ENCODE data around the gene IL1F10.
A peak's percentile ranks its signal among the peaks of the same experiment; 100 is the strongest.

Gene IL1F10

DNA sequence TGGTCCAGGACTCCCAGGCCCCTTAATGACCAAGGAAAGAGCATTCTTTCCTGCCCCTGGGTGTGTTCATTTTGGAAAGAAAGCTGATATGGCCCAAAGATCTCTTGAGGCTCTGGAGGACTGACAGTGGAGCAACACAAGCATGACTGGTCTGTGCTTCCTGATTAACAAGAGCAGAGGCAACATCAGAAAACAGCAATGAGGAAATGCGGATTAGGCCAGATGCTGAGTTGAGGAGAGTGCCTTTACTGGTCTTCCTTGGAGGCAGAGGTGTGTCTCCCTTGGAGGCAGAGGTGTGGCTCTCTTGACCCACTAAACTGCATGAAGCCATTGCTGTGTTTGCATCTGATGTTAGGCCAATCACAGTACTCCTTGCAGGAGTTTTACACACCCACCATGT lies 35.0 kb upstream of the IL1F10 start:
- no peak overlapping the region for H3K4me3 ChIP-seq (replicated peaks; ENCODE audit: low read depth, low read length)
- no peak for DNase-seq (ENCODE audit: low read depth)
- TF ChIP-seq, protein P1, sequence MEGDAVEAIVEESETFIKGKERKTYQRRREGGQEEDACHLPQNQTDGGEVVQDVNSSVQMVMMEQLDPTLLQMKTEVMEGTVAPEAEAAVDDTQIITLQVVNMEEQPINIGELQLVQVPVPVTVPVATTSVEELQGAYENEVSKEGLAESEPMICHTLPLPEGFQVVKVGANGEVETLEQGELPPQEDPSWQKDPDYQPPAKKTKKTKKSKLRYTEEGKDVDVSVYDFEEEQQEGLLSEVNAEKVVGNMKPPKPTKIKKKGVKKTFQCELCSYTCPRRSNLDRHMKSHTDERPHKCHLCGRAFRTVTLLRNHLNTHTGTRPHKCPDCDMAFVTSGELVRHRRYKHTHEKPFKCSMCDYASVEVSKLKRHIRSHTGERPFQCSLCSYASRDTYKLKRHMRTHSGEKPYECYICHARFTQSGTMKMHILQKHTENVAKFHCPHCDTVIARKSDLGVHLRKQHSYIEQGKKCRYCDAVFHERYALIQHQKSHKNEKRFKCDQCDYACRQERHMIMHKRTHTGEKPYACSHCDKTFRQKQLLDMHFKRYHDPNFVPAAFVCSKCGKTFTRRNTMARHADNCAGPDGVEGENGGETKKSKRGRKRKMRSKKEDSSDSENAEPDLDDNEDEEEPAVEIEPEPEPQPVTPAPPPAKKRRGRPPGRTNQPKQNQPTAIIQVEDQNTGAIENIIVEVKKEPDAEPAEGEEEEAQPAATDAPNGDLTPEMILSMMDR (IDR thresholded peaks at IDR 0.05; ENCODE audit: low read length, missing control alignments) = no peak

DNA sequence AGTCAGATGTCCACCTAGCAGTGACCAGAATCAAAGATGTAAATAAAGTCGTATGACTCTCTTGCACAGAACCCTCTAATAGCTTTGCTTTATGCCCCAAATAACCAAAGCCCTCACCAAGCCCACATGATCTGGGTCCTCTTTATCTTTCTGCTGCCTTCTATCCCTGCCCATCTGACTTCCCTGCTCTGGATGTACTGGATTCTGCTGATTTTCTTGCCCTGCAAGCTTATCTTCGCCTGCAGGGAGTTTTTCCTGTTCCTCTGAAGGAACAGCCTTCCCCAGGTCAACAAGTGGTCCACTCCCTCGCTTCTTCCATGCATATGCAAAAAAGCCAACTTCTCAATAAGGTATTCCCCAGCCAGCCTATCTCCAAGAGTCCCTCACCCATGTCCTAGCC lies 33.8 kb upstream of the IL1F10 start:
- H3K4me3 ChIP-seq (replicated peaks; ENCODE audit: low read depth, low read length) = no peak overlapping the region
- TF ChIP-seq, protein P1 (IDR thresholded peaks at IDR 0.05; ENCODE audit: low read length, missing control alignments) = no peak
- no peak for DNase-seq (ENCODE audit: low read depth)

DNA sequence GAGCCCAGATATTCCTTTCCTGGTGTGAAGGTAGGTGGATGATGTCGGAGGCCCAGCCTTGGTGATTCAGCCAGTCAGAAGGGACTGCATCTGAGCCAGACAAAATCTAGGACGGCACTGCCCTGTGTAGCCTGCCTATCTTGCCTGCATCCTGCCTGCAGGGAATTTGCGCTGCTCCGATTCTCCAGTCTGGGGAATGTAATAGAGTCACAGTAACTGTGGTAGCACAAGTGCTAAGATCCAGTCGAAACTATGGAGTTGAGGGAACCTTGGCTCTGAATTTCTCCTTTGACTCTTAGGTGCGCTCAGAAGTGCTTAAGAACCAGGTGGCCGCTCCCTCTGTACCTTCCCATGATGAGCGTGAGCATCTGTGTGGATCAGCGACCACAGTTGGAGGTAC lies 31.0 kb upstream of the IL1F10 start:
- no peak overlapping the region for H3K4me3 ChIP-seq (replicated peaks; ENCODE audit: low read depth, low read length)
- TF ChIP-seq, protein P1 (IDR thresholded peaks at IDR 0.05; ENCODE audit: low read length, missing control alignments) = no peak
- DNase-seq (ENCODE audit: low read depth) = no peak

DNA sequence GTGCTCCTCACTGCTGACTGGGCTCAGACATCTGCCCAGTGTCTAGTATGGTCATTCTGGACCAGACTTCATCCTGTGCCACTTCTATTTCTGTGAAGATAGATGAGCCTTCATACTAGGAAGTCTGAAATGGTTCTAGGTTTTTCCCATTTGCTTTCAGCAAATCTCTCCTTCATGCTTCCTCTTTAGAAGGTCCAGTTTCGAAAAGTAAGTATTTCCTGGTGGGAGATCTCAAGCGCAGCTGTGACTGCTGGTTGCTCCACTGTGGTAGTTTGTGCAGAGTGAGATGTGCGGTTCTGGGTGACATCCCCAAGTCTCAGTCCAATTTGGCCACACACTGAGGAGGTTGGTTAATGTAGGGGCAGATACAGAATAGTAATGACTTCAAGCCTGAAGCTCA lies 29.5 kb upstream of the IL1F10 start:
- no peak for DNase-seq (ENCODE audit: low read depth)
- TF ChIP-seq, protein P1 (IDR thresholded peaks at IDR 0.05; ENCODE audit: low read length, missing control alignments) = no peak
- H3K4me3 ChIP-seq (replicated peaks; ENCODE audit: low read depth, low read length) = no peak overlapping the region

DNA sequence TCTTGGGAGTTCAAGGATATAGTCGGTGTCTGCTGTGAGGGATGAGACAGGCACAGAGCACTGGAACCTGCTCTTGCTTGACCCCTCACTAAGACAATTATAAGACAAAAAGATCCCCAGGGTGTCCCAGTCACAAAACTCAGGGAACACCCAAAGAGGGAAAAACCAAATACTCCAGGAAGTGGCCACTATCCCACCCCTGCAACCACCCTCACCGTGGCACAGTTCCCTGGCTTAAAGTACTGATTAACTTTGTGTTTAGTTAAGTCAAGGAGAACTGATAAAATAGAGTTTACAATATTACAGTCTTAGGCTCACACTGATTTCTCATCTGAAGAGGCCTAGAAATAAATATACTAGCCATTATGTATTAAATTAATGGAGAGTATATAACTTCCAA lies 28.6 kb upstream of the IL1F10 start:
- no peak for DNase-seq (ENCODE audit: low read depth)
- no peak overlapping the region for H3K4me3 ChIP-seq (replicated peaks; ENCODE audit: low read depth, low read length)
- TF ChIP-seq, protein P1 (IDR thresholded peaks at IDR 0.05; ENCODE audit: low read length, missing control alignments) = no peak

DNA sequence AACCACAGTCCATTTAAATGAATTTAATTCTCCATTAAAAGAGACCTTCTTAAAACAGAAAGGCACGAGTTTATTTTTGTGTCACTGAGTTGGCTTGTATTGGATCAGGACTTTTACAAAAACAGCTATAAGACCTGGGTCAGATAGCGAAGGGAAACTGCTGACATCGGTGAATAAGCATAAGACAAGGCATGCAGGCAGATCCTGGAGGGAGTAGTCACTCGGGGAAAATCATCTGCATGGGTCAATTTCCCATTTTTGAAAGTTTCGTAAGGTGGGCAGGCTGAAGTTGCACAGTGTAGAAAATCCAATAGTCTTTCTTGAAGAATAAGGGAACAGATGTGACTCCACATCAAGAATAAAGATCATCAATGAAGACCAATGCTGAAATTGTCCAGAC lies 28.1 kb upstream of the IL1F10 start:
- H3K4me3 ChIP-seq (replicated peaks; ENCODE audit: low read depth, low read length) = no peak overlapping the region
- TF ChIP-seq, protein P1 (IDR thresholded peaks at IDR 0.05; ENCODE audit: low read length, missing control alignments) = no peak
- no peak for DNase-seq (ENCODE audit: low read depth)

DNA sequence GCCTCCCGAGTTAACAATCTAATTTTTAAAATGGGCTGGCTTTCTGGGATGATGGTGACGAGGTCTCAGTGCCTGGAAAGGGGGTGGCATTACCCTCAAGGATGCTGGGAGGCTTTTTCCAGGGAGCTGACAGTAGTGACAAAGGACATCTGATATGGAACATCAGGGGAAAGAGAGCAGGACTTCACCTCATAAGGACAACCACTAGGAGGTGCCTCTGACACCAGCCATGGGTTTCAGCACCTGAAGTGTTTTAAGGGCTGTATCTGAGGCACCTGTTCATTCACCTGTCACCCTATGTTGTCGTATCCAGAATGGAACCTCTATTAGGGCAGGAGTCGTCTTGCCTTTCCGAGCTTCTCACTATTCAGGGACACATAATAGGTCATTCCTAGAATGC lies 25.9 kb upstream of the IL1F10 start:
- TF ChIP-seq, protein P1 (IDR thresholded peaks at IDR 0.05; ENCODE audit: low read length, missing control alignments) = peak; percentile 8
- no peak overlapping the region for H3K4me3 ChIP-seq (replicated peaks; ENCODE audit: low read depth, low read length)
- no peak for DNase-seq (ENCODE audit: low read depth)

Data from fibroblast of pulmonary artery (primary cell).